Measurements from ENCODE around the gene ARHGDIG.

The ARHGDIG gene

GRCh38 chr16:280991-281659 is 734 bp downstream of the ARHGDIG start:
- DNase-seq (ENCODE audit: low read depth) = no peak

GRCh38 chr16:281660-282255 is 1.4 kb downstream of the ARHGDIG start:
- DNase-seq (ENCODE audit: low read depth) = no peak

DNA sequence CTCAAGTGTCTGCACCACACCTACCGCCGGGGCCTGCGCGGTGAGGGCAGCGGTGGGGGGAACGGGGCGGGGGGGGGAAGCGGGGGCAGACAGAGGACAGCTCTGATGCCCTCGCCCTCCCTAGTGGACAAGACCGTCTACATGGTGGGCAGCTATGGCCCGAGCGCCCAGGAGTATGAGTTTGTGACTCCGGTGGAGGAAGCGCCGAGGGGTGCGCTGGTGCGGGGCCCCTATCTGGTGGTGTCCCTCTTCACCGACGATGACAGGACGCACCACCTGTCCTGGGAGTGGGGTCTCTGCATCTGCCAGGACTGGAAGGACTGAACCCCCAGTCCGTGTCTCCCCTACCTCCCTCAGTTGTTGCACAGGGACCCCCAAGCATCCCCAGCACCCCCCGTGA is 2.1 kb downstream of the ARHGDIG start:
- no peak for DNase-seq (ENCODE audit: low read depth)

- no peak for DNase-seq (ENCODE audit: low read depth)
These were observed 2.8 kb downstream of the ARHGDIG start, which contains the start of gene PDIA2 for GRCh38 chr16:283033-283805. Gene PDIA2 (plus strand): TSS chr16:283164. CDS start chr16:283170, 6 bp downstream.

DNA sequence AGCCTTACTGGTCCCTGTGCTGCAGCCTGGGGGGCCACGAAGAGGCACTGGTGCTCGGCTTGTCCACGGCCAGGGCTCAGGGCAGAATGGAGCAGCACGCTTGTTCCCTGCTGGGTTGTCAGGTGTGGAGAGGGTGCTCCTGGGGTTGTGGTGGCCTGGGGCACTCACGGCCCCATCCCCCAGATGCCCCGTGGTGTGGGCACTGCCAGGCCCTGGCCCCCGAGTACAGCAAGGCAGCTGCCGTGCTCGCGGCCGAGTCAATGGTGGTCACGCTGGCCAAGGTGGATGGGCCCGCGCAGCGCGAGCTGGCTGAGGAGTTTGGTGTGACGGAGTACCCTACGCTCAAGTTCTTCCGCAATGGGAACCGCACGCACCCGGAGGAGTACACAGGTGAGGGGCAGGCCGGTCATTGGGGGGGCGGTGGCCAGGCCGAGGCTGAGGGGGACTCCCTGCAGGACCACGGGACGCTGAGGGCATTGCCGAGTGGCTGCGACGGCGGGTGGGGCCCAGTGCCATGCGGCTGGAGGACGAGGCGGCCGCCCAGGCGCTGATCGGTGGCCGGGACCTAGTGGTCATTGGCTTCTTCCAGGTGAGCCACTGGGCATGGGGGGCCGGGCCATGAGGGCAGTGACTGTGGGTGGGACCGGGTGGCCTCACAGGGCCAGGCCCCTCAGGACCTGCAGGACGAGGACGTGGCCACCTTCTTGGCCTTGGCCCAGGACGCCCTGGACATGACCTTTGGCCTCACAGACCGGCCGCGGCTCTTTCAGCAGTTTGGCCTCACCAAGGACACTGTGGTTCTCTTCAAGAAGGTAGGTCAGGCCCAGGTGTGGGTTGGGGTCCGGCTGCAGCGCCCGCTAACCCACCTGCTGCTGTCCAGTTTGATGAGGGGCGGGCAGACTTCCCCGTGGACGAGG is 4.1 kb downstream of the ARHGDIG start:
- no peak for DNase-seq (ENCODE audit: low read depth)

- no peak for DNase-seq (ENCODE audit: low read depth)
These were observed 5.0 kb downstream of the ARHGDIG start for GRCh38 chr16:285146-286055.

- DNase-seq (ENCODE audit: low read depth) = no peak
These were observed 6.3 kb downstream of the ARHGDIG start for GRCh38 chr16:286491-287297.

GRCh38 chr16:287298-287811 is 7.0 kb downstream of the ARHGDIG start:
- no peak for DNase-seq (ENCODE audit: low read depth)

GRCh38 chr16:287981-288920 is 7.9 kb downstream of the ARHGDIG start:
- DNase-seq (ENCODE audit: low read depth) = no peak

- DNase-seq (ENCODE audit: low read depth) = no peak
These were observed 9.1 kb downstream of the ARHGDIG start for GRCh38 chr16:289395-289997.

DNA sequence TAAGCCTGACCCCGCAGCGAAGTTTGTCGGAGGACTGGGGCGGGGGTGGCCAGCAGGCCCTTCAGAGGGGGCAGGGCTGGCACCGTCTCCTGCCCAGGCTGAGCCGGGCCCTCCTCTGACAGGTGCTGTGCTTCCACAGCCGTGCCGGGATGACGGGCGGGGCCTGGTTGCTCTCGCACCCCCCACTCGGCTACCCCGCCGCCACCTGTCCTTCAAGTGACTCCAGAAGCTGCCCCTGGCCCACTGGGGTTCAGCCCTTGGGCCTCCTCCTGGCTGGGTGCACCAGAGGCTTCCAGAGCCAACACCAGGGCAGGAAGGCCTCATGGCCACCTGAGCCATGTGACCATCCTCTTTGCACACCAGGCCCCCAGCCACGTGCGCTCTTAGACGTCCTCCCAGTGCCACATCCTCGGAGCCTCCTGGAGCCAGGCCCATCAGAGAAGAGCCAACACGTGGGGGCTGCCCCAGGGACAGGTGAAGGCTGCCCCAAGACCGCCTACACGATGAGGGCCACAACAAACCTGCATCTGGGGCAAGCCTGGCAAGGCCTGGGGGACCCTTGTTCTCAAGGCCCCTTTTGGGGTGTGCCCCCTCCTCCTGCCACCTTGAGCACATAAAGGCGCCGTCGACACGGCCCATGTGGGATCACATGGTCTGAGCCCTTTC is 9.8 kb downstream of the ARHGDIG start:
- DNase-seq (ENCODE audit: low read depth) = no peak

- no peak for DNase-seq (ENCODE audit: low read depth)
These were observed 10.5 kb downstream of the ARHGDIG start for GRCh38 chr16:290681-291405.

DNA sequence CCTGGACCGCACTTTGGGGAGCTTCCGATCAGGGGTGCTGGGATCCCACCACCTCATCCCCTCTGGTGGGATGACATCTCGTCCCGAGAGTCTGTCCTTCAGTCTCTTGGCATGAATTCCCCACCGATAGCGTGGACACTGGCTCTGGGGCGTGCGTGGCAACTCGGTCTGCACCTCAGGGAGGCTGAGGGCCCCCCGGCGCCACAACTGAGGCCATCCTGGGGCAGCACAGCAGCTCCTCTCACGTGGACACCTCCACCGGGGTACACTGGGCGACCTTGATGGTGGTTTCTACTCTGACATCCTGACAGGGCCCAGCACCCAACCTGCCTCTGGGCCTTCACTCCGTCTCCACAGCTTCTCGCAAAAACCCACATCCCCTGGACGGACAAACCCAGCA is 11.1 kb downstream of the ARHGDIG start:
- no peak for DNase-seq (ENCODE audit: low read depth)

GRCh38 chr16:293043-293775 is 12.8 kb downstream of the ARHGDIG start:
- DNase-seq (ENCODE audit: low read depth) = no peak

DNA sequence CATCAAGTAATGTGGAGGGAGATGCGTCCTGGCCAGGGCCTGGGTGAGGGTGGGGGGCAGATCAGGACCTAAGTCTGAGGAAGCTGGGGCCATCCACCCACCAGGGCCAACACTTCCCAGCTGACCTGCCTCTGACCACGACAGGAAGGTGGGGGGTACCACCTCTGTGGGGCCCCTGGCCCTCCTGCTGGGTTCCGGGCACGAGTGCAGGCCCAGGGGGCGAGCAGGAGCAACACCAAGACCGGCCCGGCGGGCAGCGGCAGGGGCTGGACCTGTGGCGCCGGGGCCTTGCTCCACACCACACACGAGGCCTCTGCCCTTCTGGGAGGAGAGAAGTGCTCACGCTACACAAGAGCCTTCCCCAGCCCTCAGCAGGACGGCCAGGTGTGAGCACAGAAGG is 15.9 kb downstream of the ARHGDIG start:
- no peak for DNase-seq (ENCODE audit: low read depth)

DNA sequence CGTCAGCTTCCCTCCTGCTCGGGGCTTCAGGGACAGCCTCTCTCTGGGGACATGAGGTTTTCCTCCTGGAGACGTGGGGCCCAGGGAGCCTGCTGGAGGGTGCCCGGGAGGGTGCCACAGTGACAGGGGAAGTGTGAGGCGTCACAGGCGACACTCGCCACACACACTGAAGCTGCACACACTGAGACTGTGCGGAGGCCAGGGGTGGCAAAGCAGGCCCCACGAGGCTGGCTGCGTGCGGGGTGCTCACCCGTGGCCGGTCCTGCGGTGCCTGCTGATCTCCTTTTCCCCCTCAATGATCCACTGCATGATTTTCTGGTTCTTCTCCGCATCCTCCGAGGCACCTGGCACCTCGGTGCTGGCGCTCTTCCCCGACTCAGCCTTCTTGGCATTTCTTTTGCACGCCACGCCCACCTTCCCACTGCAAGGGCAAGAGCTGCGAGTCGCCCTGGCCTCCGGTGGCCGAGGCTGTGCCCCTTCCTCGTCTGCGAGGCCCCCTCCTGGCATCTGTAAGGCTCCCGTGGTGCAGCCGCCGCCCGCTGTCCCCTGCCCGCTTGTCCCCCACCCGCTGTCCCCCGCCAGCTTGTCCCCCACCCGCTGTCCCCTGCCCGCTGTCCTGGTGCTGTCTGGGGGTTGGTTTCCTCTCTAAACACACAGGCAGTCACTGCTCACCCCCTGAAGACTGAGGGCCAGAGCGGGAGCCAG is 16.6 kb downstream of the ARHGDIG start:
- DNase-seq (ENCODE audit: low read depth) = no peak
